Adrenal gland (tissue), 12 donors: ENCODE data around the gene GPC5. TPM values are rescaled to one million over a fixed set of nuclear protein-coding genes. Genes with fewer than 3 reads are reported as not detected.

ENCODE experiments used
- DNase-seq, 7 donors: peaks; one replicate each; pipeline ENCODE4 v3.0.0-alpha.2; 2019 to 2020
- H3K27ac ChIP-seq, 5 donors: fragments of 200-600 bp; sonication (generic) in 4 of 5; 1 replicate in 3 of 5; 2 replicates in 2 of 5; pipeline versions ENCODE4 v1.5.1 to v1.8.0; 2016 to 2020; ENCODE audit warnings: mild to moderate bottlenecking in 1 of 5
- H3K27me3 ChIP-seq: fragments of 200-600 bp; 2 replicates; pipeline ENCODE4 v1.8.0; 2021
- H3K36me3 ChIP-seq, 2 donors: fragments of 200-600 bp; replicated peaks in 1 of 2; 1 replicate in 1 of 2; 2 replicates in 1 of 2; pipeline versions ENCODE4 v1.5.1 to v1.8.0; 2018 to 2022
- H3K4me1 ChIP-seq, 2 donors: fragments of 200-600 bp; replicated peaks in 1 of 2; 1 replicate in 1 of 2; 2 replicates in 1 of 2; pipeline versions ENCODE4 v1.5.1 to v1.8.0; 2018 to 2021
- H3K4me3 ChIP-seq, 4 donors: fragments of 200-600 bp; sonication (generic) in 3 of 4; one replicate each; pipeline ENCODE4 v1.5.1; 2016 to 2018
- H3K9me3 ChIP-seq, 3 donors: fragments of 200-600 bp; sonication (generic) in 1 of 3; replicated peaks in 1 of 3; 1 replicate in 2 of 3; 2 replicates in 1 of 3; pipeline versions ENCODE4 v1.5.1 to v1.8.0; 2016 to 2021
- CTCF ChIP-seq, 6 experiments: fragments of 450-650 bp in 4 of 6; fragments of 200-600 bp in 2 of 6; sonication (generic) in 1 of 6; IDR thresholded peaks; 1 replicate in 5 of 6; 2 replicates in 1 of 6; pipeline versions ENCODE4 v1.5.1 to v1.8.0; 2016 to 2021; ENCODE audit warnings: antibody characterized with exemption in 6 of 6, mild to moderate bottlenecking in 2 of 6, moderate library complexity in 1 of 6
- POLR2A ChIP-seq, 2 donors: fragments of 450-650 bp; IDR thresholded peaks; one replicate each; pipeline ENCODE4 v1.6.1; 2017; ENCODE audit warnings: antibody characterized with exemption in 2 of 2, mild to moderate bottlenecking in 2 of 2, moderate library complexity in 1 of 2
- WGBS, 4 donors: extraction: QIAGEN DNeasy Blood & Tissue Kit in 2 of 4; methylation state at CpG; one replicate each; pipeline versions ENCODE4 v1.1.5 to v1.1.7; 2013 to 2017; 5-methylcytosine and 5-hydroxymethylcytosine counted together
- intact Hi-C, 2 donors: fragments of 100-400 bp; cut with DNase I; formaldehyde crosslinking; loops; one replicate each; pipeline versions ENCODE4 v1.14.1 to v1.15.0; 2022 to 2023
- polyA plus RNA-seq, 3 donors: library from polyadenylated mRNA; stranded (reverse); fragments of 200-250 nt in 2 of 3; fragments of 350-450 nt in 1 of 3; fragmentation: Illumina TruSeq in 1 of 3; extraction: RNeasy Lipid Tissue Mini Kit (QIAGEN cat#74804) in 1 of 3; gene quantifications; one replicate each; pipeline ENCODE4 v1.2.3, GENCODE V29; 2013 to 2014
- total RNA-seq, 9 donors: library from RNA; depleted of rRNA in 4 of 9; stranded (reverse); fragments of >200 nt in 4 of 9; fragments of 120-200 nt in 1 of 9; fragmentation: NEBNext Ultra II Directional in 1 of 9; extraction: Animal tissue kit (Norgen Biotek cat#: 25700) in 1 of 9; gene quantifications; one replicate each; pipeline versions ENCODE4 v1.1.0 to v1.2.4, GENCODE V29; 2013 to 2023
- donor health status: healthy with polysubstance abuse.
- donor health status: Bipolar disorder and iron deficiency.
- donor health status: DM: yes; HTN: yes; CAD: no.
- donor health status: DM: no; HTN: no; CAD: no.
- donor health status: DM: no; HTN: no; CAD: no.
- donor health status: DM: yes; HTN: yes; CAD: no.

GPC5 gene
- total and polyA plus RNA-seq, 12 donors: 0.24 to 7.7 (median 2.1) TPM; not detected in 4

- Histone ChIP-seq H3K4me3 (no peak overlapping the region), H3K9me3 (peaks cover 0 to 5% (median 0%) of the 10 kb centered on the region in 3 donors), H3K27ac (no peak overlapping the region), H3K36me3 (no peaks in the 10 kb centered on the region), H3K27me3 (no peaks in the 10 kb centered on the region), H3K4me1 (no peaks in the 10 kb centered on the region)
- peak in 1 of 7 donors; percentile 16 for DNase-seq
- TF ChIP-seq POLR2A (IDR thresholded peaks at IDR 0.05) (no peak), CTCF (IDR thresholded peaks at IDR 0.05) (no peak)
- intact Hi-C loops: no loop called here
- WGBS, 4 donors: 25 to 38% (median 33%) methylated on average over 2 of the region's 2 CpGs
Observed at GRCh38 chr13:91533354-91533753, 134.9 kb downstream of the GPC5 start.

GRCh38 chr13:91534996-91535395, 136.6 kb downstream of the GPC5 start:
- WGBS, 4 donors: 88 to 95% (median 92%) methylated on average over 2 of the region's 2 CpGs
- Histone ChIP-seq H3K27ac (no peak overlapping the region), H3K36me3 (no peaks in the 10 kb centered on the region), H3K9me3 (peaks cover 0 to 5% (median 0%) of the 10 kb centered on the region in 3 donors), H3K4me1 (no peaks in the 10 kb centered on the region), H3K4me3 (no peak overlapping the region), H3K27me3 (no peaks in the 10 kb centered on the region)
- TF ChIP-seq CTCF (IDR thresholded peaks at IDR 0.05) (no peak), POLR2A (IDR thresholded peaks at IDR 0.05) (no peak)
- DNase-seq: no peak
- intact Hi-C loops: no loop called here

GRCh38 chr13:91537376-91537775, 139.0 kb downstream of the GPC5 start:
- 76 to 87% (median 83%) methylated on average over 2 of the region's 2 CpGs for WGBS, 4 donors

GRCh38 chr13:91539286-91540157, 141.1 kb downstream of the GPC5 start:
- Histone ChIP-seq H3K36me3 (no peaks in the 10 kb centered on the region), H3K9me3 (no peaks in the 10 kb centered on the region), H3K27me3 (no peaks in the 10 kb centered on the region), H3K4me3 (no peak overlapping the region), H3K27ac (no peak overlapping the region), H3K4me1 (no peaks in the 10 kb centered on the region)
- TF ChIP-seq CTCF (IDR thresholded peaks at IDR 0.05) (no peak), POLR2A (IDR thresholded peaks at IDR 0.05) (no peak)
- intact Hi-C loops: no loop called here
- WGBS, 4 donors: 78 to 89% (median 87%) methylated on average over 3 of the region's 3 CpGs
- DNase-seq: no peak

More at GRCh38 chr13:91537376-91537775, 139.0 kb downstream of the GPC5 start:
- no peak for DNase-seq
- intact Hi-C loops: no loop called here
- Histone ChIP-seq H3K27me3 (no peaks in the 10 kb centered on the region), H3K4me1 (no peaks in the 10 kb centered on the region), H3K27ac (no peak overlapping the region), H3K4me3 (no peak overlapping the region), H3K36me3 (no peaks in the 10 kb centered on the region), H3K9me3 (no peaks in the 10 kb centered on the region)
- no peak for TF ChIP-seq CTCF (IDR thresholded peaks at IDR 0.05)
- TF ChIP-seq POLR2A (IDR thresholded peaks at IDR 0.05): no peak
